ENCODE data around the gene PTPRG.

GRCh38 chr3:62052331-62052730 lies 491.0 kb downstream of the PTPRG start:
- TF ChIP-seq CTCF (conservative IDR thresholded peaks at IDR 0.05; ENCODE audit: low read length) = no peak
- TF ChIP-seq EZH2phosphoT487 (IDR thresholded peaks at IDR 0.05; ENCODE audit: borderline replicate concordance) = no peak

All from Loucy (cell line).